IPS-NIHi11 (cell line): Measurements from ENCODE around the gene ACSS3.

ENCODE experiments used
- DNase-seq: peaks from one replicate; pipeline ENCODE4 v3.0.0; 2012; ENCODE audit warnings: mixed read lengths, low spot score

ACSS3 gene

GRCh38 chr12:81224626-81225025 is 146.7 kb downstream of the ACSS3 start:
- no peak for DNase-seq

DNA sequence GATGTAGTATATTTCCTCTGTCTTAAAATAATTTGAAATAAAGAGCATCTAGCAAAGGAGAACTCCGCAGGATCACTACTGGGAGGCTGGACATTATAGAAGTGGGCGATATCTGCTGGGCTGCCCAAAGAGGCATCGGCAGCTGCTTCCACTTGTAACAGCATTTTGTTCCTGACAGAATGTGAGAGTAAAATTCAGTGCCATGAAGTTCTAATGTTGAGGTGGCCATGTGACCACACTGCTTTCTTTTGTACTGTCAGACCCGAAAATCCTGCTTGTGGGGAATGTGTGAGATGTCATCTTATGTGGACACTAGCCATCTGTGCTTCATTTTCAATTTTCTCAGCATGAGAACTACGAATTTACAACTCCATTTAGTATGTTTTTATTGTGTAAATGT is 151.9 kb downstream of the ACSS3 start:
- no peak for DNase-seq

GRCh38 chr12:81231574-81232368 is 153.9 kb downstream of the ACSS3 start:
- no peak for DNase-seq

GRCh38 chr12:81245458-81245857 is 167.6 kb downstream of the ACSS3 start:
- no peak for DNase-seq

GRCh38 chr12:81245907-81246570 is 168.2 kb downstream of the ACSS3 start:
- DNase-seq: peak; percentile 10

GRCh38 chr12:81249976-81250375 is 172.1 kb downstream of the ACSS3 start:
- no peak for DNase-seq

GRCh38 chr12:81252228-81252627 is 174.3 kb downstream of the ACSS3 start:
- no peak for DNase-seq

DNA sequence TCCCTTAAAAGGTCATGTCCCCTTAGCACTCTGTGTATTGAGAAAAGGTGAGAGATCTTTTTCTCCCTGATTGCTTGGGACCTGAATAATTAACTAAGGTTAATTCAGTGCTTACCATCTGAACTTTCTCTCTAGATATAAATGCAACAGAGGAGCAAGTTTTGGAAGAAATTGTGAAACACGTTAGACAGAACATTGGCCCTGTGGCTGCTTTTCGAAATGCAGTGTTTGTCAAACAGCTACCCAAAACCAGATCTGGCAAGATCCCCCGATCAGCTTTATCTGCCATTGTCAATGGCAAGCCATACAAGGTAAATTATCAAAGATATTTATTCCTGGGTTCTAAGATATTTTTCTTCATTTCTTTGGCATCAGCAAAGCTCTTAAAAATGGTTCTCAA is 175.5 kb downstream of the ACSS3 start:
- DNase-seq: no peak

DNA sequence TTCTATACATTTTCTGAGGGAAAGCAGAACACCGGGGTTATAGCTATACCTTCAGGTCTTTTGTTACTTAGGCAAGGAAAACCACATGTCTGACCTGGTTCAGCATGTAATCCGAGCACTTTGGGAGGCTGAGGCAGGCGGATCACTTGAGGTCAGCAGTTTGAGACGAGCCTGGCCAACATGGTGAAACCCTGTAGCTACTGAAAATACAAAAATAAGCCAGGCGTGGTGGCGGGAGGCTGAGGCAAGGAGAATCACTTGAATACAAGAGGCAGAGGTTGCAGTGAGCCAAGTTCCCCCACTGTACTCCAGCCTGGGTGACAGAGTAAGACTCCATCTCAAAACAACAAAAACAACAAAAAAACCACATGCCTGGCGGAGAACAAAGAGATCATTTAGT is 177.6 kb downstream of the ACSS3 start:
- no peak for DNase-seq

DNA sequence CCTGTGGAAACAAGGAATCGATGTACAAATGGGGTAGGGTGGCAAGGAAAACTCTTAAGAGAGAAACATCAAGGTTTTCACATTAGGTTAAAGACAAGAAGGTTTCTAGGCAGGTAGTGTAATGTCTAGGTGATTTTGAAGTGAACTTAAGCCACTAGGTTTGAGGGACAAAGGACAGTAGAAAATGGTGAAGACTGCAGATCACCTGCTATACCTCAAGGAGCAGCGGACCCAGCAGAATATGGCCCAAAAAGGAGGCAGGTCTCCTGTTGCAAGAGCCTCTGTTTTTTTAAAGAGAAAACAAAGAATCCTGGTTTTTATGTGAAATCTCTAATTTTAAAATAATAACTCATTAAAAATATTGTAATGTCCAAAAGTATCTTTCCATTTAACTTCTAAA is 178.1 kb downstream of the ACSS3 start:
- DNase-seq: no peak

DNA sequence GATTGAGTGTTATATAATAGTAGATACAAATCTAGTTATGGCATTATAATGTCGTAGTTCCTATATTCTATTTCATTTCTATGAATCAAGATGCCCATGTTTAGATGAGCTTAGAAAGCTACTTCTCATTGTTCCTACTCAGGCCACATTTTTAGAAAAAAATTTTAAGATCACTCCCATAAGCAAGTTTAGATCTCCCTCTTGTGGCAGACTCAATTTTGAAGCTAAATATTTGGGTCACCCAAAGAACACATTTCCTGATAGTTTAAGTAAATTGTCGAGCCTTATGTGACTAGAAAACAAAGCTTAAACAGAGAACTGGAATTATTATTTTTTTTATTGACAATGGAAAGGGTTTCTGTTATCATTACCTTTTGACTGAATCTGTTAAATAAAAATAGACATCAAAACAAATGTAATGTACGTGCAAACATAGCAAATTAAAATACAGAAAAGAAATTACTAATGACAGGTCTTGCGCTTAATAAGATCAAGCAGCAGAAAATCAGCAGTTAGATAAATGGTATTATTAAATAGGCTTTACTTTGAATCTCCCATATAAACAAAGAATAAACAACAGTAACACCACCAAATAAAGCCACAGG is 180.2 kb downstream of the ACSS3 start:
- DNase-seq: no peak

DNA sequence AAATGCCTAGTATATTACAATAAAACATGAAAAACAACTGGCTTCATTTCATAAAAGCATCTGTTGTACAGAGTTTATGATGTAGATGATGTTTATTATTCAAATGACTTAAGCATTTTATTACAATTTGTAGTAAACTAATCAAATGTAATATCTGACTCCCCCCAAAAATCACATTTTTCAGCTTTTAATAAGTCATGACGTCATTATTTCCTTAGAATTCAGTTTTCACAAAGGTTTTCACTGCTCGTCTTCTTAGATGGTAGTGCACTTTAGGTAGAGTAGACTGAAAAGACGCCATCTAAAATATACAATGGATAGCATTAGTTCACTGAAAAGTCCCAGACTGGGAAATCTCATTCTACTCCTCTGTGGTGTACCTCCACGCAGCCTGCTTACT is 181.5 kb downstream of the ACSS3 start:
- no peak for DNase-seq

- no peak for DNase-seq
Observed at GRCh38 chr12:81261508-81262207, 183.8 kb downstream of the ACSS3 start.

DNA sequence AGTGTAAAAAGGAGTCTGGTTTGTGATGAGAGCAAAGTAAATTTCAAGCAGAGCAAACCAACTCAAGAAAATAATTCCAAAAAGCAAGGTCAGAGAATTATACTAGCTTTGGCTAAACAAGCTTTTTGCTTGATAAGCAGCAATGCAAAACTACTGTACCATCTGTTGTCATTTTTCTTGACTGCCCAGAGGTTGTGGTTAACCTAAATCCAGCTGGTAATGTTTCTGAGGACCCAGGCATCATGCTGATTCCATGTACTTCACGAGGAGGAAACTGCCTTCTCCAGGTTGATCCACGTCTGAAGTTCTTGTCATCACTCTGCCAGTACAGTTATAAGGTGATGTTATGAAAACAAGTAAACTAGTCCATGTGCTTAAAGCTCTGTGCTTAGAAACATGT is 185.2 kb downstream of the ACSS3 start:
- no peak for DNase-seq

DNA sequence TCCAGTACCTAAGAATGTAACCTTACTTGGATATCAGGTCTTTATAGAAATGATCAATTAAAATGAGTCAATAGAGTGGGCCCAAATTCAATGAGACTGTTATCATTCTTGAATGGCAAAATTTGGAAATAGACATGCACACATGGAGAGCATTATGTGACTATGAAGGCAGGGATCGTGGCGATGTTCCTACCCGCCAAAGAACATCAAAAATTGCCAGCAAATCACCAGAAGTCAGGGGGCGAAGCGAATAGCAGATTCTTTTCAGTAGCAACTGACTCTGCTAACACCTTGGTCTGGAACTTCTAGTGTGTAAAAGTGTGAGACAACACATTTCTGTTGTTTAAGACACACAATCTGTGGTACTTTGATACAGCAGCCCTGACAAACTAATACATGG is 192.5 kb downstream of the ACSS3 start:
- DNase-seq: no peak

DNA sequence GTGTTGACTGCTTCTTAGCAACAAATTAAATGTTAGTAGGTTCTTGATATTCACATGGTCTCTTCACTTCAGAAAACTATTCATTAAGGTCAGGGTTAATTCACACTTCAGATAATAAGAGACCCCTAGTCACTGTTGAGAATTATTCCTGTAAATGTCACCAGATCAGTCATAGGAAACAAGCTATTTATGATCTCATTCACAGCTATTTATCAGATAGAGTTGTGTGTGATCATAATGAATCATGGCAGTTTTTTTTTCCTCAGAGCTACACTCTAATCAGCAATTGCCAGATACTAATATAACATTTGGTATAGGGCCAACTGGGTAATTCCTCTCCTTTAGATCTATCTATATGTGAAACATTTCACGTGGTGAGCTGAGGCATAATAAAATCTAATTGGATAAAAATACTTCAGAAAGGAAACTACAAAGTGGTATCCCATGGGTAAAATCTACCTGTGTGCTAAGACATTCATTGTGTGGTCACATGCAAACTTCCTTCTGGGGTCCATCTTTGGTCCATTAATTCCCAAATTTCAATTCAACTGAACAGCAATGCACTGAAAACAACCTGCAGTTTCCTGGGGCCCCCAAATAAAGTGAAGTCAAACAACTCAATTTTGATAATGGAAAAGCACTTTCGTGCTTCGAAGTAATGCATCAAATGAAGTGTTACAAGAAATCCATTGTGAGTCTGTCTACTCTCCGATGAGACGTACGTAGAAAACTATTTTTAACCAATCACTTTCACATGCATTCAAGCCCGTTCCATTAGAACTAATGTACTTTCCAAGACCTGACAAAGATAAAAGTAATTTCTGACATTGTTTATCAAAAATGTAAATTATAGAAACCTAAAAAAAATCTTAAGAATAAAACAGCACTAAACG is 197.0 kb downstream of the ACSS3 start:
- no peak for DNase-seq

DNA sequence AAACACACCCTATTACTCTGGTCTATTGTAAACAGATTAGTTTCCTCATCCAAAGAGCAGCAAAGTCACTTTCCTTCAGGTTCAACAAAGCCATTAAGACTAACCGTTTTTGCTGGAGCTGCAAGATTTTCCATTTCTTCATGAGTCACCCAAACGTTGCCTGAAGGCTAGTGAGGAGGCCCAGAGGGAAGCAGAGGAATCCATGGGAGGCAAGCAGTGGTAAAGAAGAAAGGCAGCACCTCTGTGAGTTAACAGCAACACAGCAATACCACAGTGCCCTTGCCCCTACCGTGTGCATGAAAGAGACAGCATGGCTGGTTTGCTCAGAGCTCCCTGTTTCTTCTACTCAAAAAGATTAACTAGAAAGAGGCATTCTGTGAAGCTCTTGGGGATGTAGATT is 206.3 kb downstream of the ACSS3 start:
- no peak for DNase-seq

DNA sequence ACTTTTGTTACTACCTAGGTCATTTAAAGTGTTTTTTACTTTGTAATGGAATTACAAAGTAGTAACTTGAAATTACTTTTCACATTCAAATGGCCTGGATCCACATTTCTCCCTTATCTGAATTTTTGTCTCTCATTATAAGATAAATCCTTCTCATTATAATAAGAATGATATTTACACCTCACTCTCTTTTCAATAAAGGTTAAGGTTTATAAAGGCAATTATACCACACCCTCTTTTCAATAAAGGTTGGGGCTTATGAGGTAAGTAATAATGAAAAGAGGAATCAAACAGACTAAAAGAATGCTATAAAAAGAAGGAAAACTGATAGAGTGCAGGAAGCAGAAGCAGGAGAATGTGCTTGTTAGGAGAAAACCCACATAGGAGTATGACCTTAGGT is 210.8 kb downstream of the ACSS3 start:
- no peak for DNase-seq

DNA sequence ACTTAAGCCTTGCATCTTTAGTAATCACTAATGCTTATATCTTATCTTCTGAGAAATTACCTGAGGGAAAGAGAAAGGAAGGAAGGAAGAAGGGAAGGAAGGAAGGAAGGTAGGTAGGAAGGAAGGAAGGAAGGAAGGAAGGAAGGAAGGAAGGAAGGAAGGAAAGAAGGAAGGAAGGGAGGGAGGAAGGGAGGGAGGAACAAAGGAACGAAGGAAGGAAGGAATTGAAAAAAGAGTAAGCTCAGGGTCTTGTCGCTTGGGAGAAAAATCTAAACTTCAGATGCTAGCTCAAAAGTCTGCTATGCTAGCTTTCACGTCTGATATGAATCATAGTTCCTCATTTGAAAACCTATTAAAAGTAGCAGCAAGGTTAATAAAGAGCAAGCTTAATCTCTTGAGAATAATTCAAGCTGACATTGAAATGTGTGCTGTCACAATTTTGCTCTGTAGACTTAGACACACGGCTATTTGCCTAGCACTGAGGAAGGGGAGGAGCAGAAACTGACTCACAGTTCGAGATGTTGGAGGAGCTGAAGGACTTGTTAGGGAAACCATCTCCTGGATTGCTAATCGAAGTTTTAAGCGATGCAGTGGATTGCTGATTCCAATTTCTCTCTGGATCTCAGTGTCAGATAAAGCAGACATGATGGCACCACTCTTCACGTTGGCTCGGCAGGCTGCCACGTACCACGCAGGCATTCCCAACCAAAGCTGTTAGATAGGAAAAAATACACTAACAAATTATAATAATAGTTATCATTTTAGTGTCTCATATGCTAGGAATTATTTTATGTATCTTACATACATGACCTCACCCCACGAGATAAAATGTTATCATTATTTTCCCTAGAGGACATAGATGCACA is 216.7 kb downstream of the ACSS3 start:
- no peak for DNase-seq

DNA sequence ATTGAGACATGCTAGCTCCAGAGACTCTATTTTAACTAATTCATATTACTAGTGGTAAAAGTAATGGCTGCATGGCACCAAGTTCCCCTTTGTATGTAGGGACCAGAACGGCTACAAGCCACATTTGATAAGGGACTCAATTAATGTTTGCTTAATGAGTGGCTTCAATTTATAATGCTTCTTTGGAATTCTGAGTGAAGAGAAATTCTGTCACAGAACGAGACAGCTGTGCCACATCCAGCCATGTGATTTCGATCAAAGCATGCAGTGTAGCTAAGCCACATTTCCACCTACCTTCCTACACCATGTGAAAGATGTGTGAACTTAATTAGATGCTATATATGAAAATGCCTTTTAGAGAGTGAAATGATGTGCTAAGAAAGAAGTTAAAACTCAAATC is 217.4 kb downstream of the ACSS3 start:
- no peak for DNase-seq
